G401.6 (cell line): ENCODE results near the gene UQCRC1.
"Not testable (repeated sequence)": the region's sequence is repeated elsewhere in the genome, so short reads cannot be mapped to it uniquely, and the experiment has no call there.

Experiments
- FAIRE-seq: peaks from 2 replicates; lab custom pipeline; 2012; peaks lifted over from hg19 to GRCh38; lab: Jason Lieb, UNC

UQCRC1 gene

GRCh38 chr3:48553886-48554845 is 55.3 kb downstream of the UQCRC1 start:
- no peak for FAIRE-seq

GRCh38 chr3:48553361-48553760 is 56.1 kb downstream of the UQCRC1 start:
- FAIRE-seq, result no peak

- no peak for FAIRE-seq
Observed at GRCh38 chr3:48552111-48552951, 57.1 kb downstream of the UQCRC1 start.

- FAIRE-seq, result not testable (repeated sequence)
Observed at GRCh38 chr3:48551651-48552050, 57.8 kb downstream of the UQCRC1 start.
